HepG2 (cell line): ENCODE results near the gene ZNF653. TPM values are rescaled to one million over a fixed set of nuclear protein-coding genes. Genes with fewer than 3 reads are reported as not detected.

Experiments
- ATAC-seq: fragments of 200-7000 bp; cut with Tn5 transposase; 3 replicates; pipeline ENCODE4 v1.9.1; 2020; ENCODE audit warnings: mild to moderate bottlenecking, moderate library complexity
- BruUV-seq: library from RNA; stranded (reverse); fragments of 400-500 nt; replicated peaks from 2 replicates; lab custom pipeline; 2021; lab: Mats Ljungman, UMichigan
- CTCF ChIA-PET: fragments of 300-600 bp; formaldehyde crosslinking; extraction: SDS; loops from one replicate; lab custom pipeline; 2021; ENCODE audit warnings: low total read pairs, inconsistent platforms, low intra/inter-chr PET ratio; lab: Yijun Ruan, JAX
- POLR2A ChIA-PET: fragments of 350-600 bp; sonication (Branson Sonifier 250); formaldehyde crosslinking; loops from one replicate; lab custom pipeline; 2020; ENCODE audit warnings: antibody characterized with exemption, inconsistent platforms; lab: Yijun Ruan, JAX
- DNase-seq: peaks from one replicate; pipeline ENCODE4 v3.0.0-alpha.2; 2015; ENCODE audit warnings: low spot score
- FAIRE-seq: peaks from 3 replicates; lab custom pipeline; 2011; peaks lifted over from hg19 to GRCh38; lab: Jason Lieb, UNC
- H2AFZ ChIP-seq: one replicate; pipeline ENCODE4 v1.6.1; 2011; ENCODE audit warnings: low read length, inconsistent platforms
- H3K27ac ChIP-seq: fragments of 300-600 bp; 3 replicates; pipeline ENCODE4 v1.8.0; 2011; ENCODE audit warnings: mixed run types, mild to moderate bottlenecking, mixed read lengths, low read length, inconsistent platforms; ENCODE audit not compliant: insufficient read depth; ENCODE audit errors: extremely low read length
- H3K27me3 ChIP-seq, 2 experiments: fragments of 200-600 bp in 1 of 2; 2 replicates in 1 of 2; 3 replicates in 1 of 2; pipeline versions ENCODE4 v1.6.0 to v1.8.0; 2011; ENCODE audit warnings: low read length in 2 of 2, mild to moderate bottlenecking in 2 of 2, moderate library complexity in 2 of 2, inconsistent platforms in 1 of 2; ENCODE audit not compliant: insufficient read depth in 2 of 2, control insufficient read depth in 1 of 2
- H3K36me3 ChIP-seq, 2 experiments: fragments of 200-600 bp in 1 of 2; replicated peaks in 1 of 2; 2 replicates in 1 of 2; 3 replicates in 1 of 2; pipeline versions ENCODE4 v1.5.1 to v1.8.0; 2011; ENCODE audit warnings: low read length in 2 of 2, inconsistent platforms in 1 of 2; ENCODE audit not compliant: insufficient read depth in 2 of 2, control insufficient read depth in 1 of 2
- H3K4me1 ChIP-seq: 2 replicates; pipeline ENCODE4 v1.5.1; 2012; ENCODE audit warnings: low read length, inconsistent platforms; ENCODE audit not compliant: insufficient read depth
- H3K4me2 ChIP-seq: 2 replicates; pipeline ENCODE4 v1.6.0; 2011; ENCODE audit warnings: low read depth, low read length, inconsistent platforms
- H3K4me3 ChIP-seq, 3 experiments: fragments of 200-600 bp in 1 of 3; sonication (generic), shearing (Covaris generic) in 1 of 3; replicated peaks in 1 of 3; 2 replicates each; pipeline ENCODE4 v1.5.1; 2011 to 2016; ENCODE audit warnings: low read length in 3 of 3, inconsistent platforms in 2 of 3, low read depth in 2 of 3, mild to moderate bottlenecking in 2 of 3, control low read depth in 1 of 3, mixed read lengths in 1 of 3; ENCODE audit not compliant: insufficient read depth in 1 of 3
- H3K79me2 ChIP-seq: one replicate; pipeline ENCODE4 v1.6.1; 2011; ENCODE audit warnings: low read length, inconsistent platforms; ENCODE audit not compliant: insufficient read depth
- H3K9ac ChIP-seq: 2 replicates; pipeline ENCODE4 v1.6.0; 2011; ENCODE audit warnings: mild to moderate bottlenecking, low read depth, low read length, inconsistent platforms; ENCODE audit not compliant: insufficient read depth
- H3K9me3 ChIP-seq: 2 replicates; pipeline ENCODE4 v1.5.1; 2012; ENCODE audit warnings: mild to moderate bottlenecking, low read length
- H4K20me1 ChIP-seq: 2 replicates; pipeline ENCODE4 v1.6.0; 2011; ENCODE audit warnings: inconsistent platforms, mild to moderate bottlenecking, low read length, moderate library complexity; ENCODE audit not compliant: insufficient read depth
- AHR ChIP-seq: IDR thresholded peaks from 2 replicates; pipeline ENCODE4 v1.6.1; 2018; ENCODE audit warnings: missing genetic modification reagents, missing compliant biosample characterization
- CREB1 ChIP-seq, 2 experiments: fragments of 450-650 bp in 1 of 2; IDR thresholded peaks; 2 replicates each; pipeline ENCODE4 v1.6.1; 2016 to 2017; ENCODE audit warnings: control low read depth in 1 of 2, mild to moderate bottlenecking in 1 of 2, missing compliant biosample characterization in 1 of 2, missing genetic modification characterization in 1 of 2
- DNMT1 ChIP-seq: sonication (generic); formaldehyde crosslinking; IDR thresholded peaks from 2 replicates; pipeline ENCODE4 v1.5.1; 2020; ENCODE audit warnings: mild to moderate bottlenecking, missing genetic modification reagents
- ELK4 ChIP-seq: sonication (generic); formaldehyde crosslinking; IDR thresholded peaks from 2 replicates; pipeline ENCODE4 v1.9.0; 2021; ENCODE audit warnings: missing genetic modification reagents, borderline replicate concordance
- KDM6A ChIP-seq: IDR thresholded peaks from 2 replicates; pipeline ENCODE4 v1.6.1; 2016; ENCODE audit warnings: low read depth
- MXI1 ChIP-seq: IDR thresholded peaks from 3 replicates; pipeline ENCODE4 v1.6.1; 2012; ENCODE audit warnings: low read depth, low read length, inconsistent platforms, borderline replicate concordance
- NCOA5 ChIP-seq: sonication (generic); formaldehyde crosslinking; IDR thresholded peaks from 2 replicates; pipeline ENCODE4 v1.4.0; 2020; ENCODE audit warnings: missing genetic modification reagents
- NFATC3 ChIP-seq: sonication (generic); formaldehyde crosslinking; IDR thresholded peaks from 2 replicates; pipeline ENCODE4 v1.5.1; 2020; ENCODE audit warnings: mild to moderate bottlenecking, missing genetic modification reagents
- POLR2G ChIP-seq: fragments of 200-400 bp; formaldehyde crosslinking; IDR thresholded peaks from 2 replicates; pipeline ENCODE4 v1.6.1; 2018; ENCODE audit warnings: mild to moderate bottlenecking, low read depth, low read length, moderate library complexity
- RBAK ChIP-seq: sonication (generic); formaldehyde crosslinking; IDR thresholded peaks from 2 replicates; pipeline ENCODE4 v1.5.1; 2020; ENCODE audit warnings: mild to moderate bottlenecking, missing genetic modification reagents
- REPIN1 ChIP-seq: sonication (generic); formaldehyde crosslinking; IDR thresholded peaks from 2 replicates; pipeline ENCODE4 v1.8.0; 2022; ENCODE audit warnings: missing genetic modification reagents, low read depth, mild to moderate bottlenecking, borderline replicate concordance
- RXRB ChIP-seq: IDR thresholded peaks from 2 replicates; pipeline ENCODE4 v1.6.1; 2016; ENCODE audit warnings: borderline replicate concordance, missing genetic modification reagents, missing compliant biosample characterization
- TFDP1 ChIP-seq: IDR thresholded peaks from 2 replicates; pipeline ENCODE4 v1.6.1; 2016; ENCODE audit warnings: missing compliant biosample characterization, missing genetic modification reagents, borderline replicate concordance
- TRIM24 ChIP-seq: sonication (generic); formaldehyde crosslinking; IDR thresholded peaks from 2 replicates; pipeline ENCODE4 v1.8.0; 2022; ENCODE audit warnings: mild to moderate bottlenecking, missing genetic modification reagents
- ZFP36 ChIP-seq: fragments of 150-350 bp; IDR thresholded peaks from 2 replicates; pipeline ENCODE4 v1.6.1; 2018; ENCODE audit warnings: borderline replicate concordance, low read length, low read depth; ENCODE audit not compliant: partially characterized antibody
- ZFP36L1 ChIP-seq: sonication (generic); formaldehyde crosslinking; IDR thresholded peaks from 2 replicates; pipeline ENCODE4 v1.8.0; 2022; ENCODE audit warnings: mild to moderate bottlenecking, missing genetic modification reagents, moderate library complexity
- ZMAT3 ChIP-seq: sonication (generic); formaldehyde crosslinking; conservative IDR thresholded peaks from 2 replicates; pipeline ENCODE4 v1.7.0; 2021; ENCODE audit warnings: missing genetic modification reagents
- ZNF138 ChIP-seq: sonication (generic); formaldehyde crosslinking; IDR thresholded peaks from 2 replicates; pipeline ENCODE4 v1.5.0; 2020; ENCODE audit warnings: mild to moderate bottlenecking, low read depth, missing genetic modification reagents
- ZNF253 ChIP-seq: sonication (generic); formaldehyde crosslinking; IDR thresholded peaks from 2 replicates; pipeline ENCODE4 v1.8.0; 2022; ENCODE audit warnings: mild to moderate bottlenecking, missing genetic modification reagents, borderline replicate concordance
- ZNF337 ChIP-seq: sonication (generic); formaldehyde crosslinking; IDR thresholded peaks from 2 replicates; pipeline ENCODE4 v1.5.1; 2020; ENCODE audit warnings: missing genetic modification reagents, low read depth, mild to moderate bottlenecking, borderline replicate concordance
- WGBS: methylation state at CpG from one replicate; pipeline ENCODE4 v1.1.6; 2017; ENCODE audit warnings: low lambda C conversion rate; 5-methylcytosine and 5-hydroxymethylcytosine counted together
- in situ Hi-C: cut with HindIII; loops from 2 replicates; pipeline ENCODE4 v1.10.0; 2017; ENCODE audit warnings: low pct_unique_long_range_greater_than_20kb; ENCODE audit not compliant: extremely low pct_ligation_motif_present
- intact Hi-C: fragments of 100-400 bp; cut with micrococcal nuclease; formaldehyde crosslinking; loops from one replicate; pipeline ENCODE4 v1.10.0; 2022; ENCODE audit not compliant: unreplicated experiment
- polyA plus RNA-seq, 8 experiments: library from polyadenylated mRNA; depleted of rRNA in 3 of 8; stranded (reverse) in 7 of 8; unstranded in 1 of 8; fragments of >200 nt; fragmentation: Illumina TruSeq in 4 of 8; extraction: Trizol in 4 of 8; gene quantifications; 2 replicates each; pipeline versions ENCODE4 v1.2.1 to v1.2.3, GENCODE V29; 2011 to 2016; ENCODE audit warnings: low read depth in 4 of 8, missing spikeins in 1 of 8, mixed read lengths in 1 of 8; ENCODE audit not compliant: insufficient read depth in 1 of 8
- total RNA-seq, 5 experiments: library from RNA; depleted of rRNA; stranded (reverse); fragments of >200 nt; fragmentation: Illumina TruSeq; extraction: Trizol; gene quantifications; 2 replicates each; pipeline ENCODE4 v1.2.3, GENCODE V29; 2016; ENCODE audit warnings: low read depth in 1 of 5
- TF ChIP-seq, protein P1 (sequence below): sonication (generic); formaldehyde crosslinking; IDR thresholded peaks from 2 replicates; pipeline ENCODE4 v1.4.0; 2020; ENCODE audit warnings: mild to moderate bottlenecking, missing genetic modification reagents

ZNF653 gene
- total and polyA plus RNA-seq, 2 of the 13 experiments (the other 11 are each of a cell fraction or from before 2014, with no cell fraction given): 4.7 to 7.1 TPM

GRCh38 chr19:11499890-11500420 is 5.7 kb downstream of the ZNF653 start (continued):
- TF ChIP-seq ELK4: no peak

DNA sequence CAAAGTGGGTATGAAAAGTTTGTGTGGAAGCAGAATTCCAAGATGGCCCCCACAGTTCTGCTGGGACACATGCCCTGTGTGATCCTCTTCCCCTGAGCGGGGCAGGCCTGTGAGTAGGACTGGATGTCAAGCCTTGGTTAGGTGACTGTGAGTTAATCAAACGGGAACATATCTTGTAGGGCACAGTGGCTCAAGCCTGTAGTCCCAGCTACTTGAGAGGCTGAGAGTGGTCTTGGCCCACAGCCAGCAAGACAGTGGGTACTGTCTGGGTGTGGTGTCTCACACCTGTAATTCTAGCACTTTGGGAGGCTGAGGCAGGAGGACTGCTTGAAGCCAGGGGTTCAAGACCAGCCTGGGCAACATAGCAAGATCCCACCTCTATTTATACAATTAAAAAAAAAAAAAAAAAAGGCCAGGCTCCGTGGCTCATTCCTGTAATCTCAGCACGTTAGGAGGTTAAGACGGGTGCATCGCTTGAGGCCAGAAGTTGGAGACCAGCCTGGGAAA is 6.4 kb downstream of the ZNF653 start:
- no peaks in the 10 kb centered on the region for H3K9me3 ChIP-seq
- peaks cover under 1% of the 10 kb centered on the region for H3K4me1 ChIP-seq
- CTCF ChIA-PET: no interaction called here

More for the DNA sequence above, 6.4 kb downstream of the ZNF653 start:
- intact Hi-C loops: loop anchor here (5.0 kb wide), 1 partner anchor 88 kb away; no protein-coding TSS in a partner anchor
- no peak for TF ChIP-seq ZNF138 (CRISPR knock-in tag)
- TF ChIP-seq DNMT1 (CRISPR knock-in tag): no peak
- TF ChIP-seq NCOA5 (CRISPR knock-in tag): no peak
- TF ChIP-seq ZNF253 (CRISPR knock-in tag): no peak
- TF ChIP-seq CREB1 (IDR thresholded peaks at IDR 0.05): no peak
- no peak for TF ChIP-seq CREB1 (CRISPR knock-in tag; IDR thresholded peaks at IDR 0.05)
- TF ChIP-seq POLR2G: no peak
- no peak for TF ChIP-seq RXRB (CRISPR knock-in tag)
- no peak for TF ChIP-seq ZFP36
- no peak for TF ChIP-seq RBAK (CRISPR knock-in tag)
- TF ChIP-seq TRIM24: no peak
- no peak for TF ChIP-seq TFDP1
- no peak for TF ChIP-seq ZFP36L1
- TF ChIP-seq, protein P1, sequence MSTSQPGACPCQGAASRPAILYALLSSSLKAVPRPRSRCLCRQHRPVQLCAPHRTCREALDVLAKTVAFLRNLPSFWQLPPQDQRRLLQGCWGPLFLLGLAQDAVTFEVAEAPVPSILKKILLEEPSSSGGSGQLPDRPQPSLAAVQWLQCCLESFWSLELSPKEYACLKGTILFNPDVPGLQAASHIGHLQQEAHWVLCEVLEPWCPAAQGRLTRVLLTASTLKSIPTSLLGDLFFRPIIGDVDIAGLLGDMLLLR: no peak
- TF ChIP-seq AHR (CRISPR knock-in tag): no peak
- TF ChIP-seq ZNF337: no peak
- no peak for TF ChIP-seq REPIN1 (CRISPR knock-in tag)
- no peak for TF ChIP-seq ZMAT3 (CRISPR knock-in tag)
- no peak for TF ChIP-seq KDM6A (CRISPR knock-in tag)
- no peak for TF ChIP-seq MXI1
- no peak for TF ChIP-seq NFATC3 (CRISPR knock-in tag)
- TF ChIP-seq, all 625 proteins: peak for 0
- Histone ChIP-seq H3K4me3 (no peak overlapping the region), H3K27ac (no peak overlapping the region), H3K36me3 (peaks cover 7 to 12% of the 10 kb centered on the region in 2 experiments; a peak in 3 of 5 replicates), H3K27me3 (no peaks in the 10 kb centered on the region; a peak in 1 of 5 replicates), H2AFZ (no peak overlapping the region), H4K20me1 (no peaks in the 10 kb centered on the region), H3K9ac (no peak overlapping the region), H3K79me2 (peaks cover under 1% of the 10 kb centered on the region), H3K4me2 (no peak overlapping the region)
- no peak for DNase-seq
- ATAC-seq: no peak
- POLR2A ChIA-PET: no interaction called here
- WGBS: 95% methylated on average over 6 of the region's 6 CpGs
- no TSS peak for BruUV-seq
- in situ Hi-C loops: no loop called here
- no peak for FAIRE-seq
